Fibroblast of lung (primary cell): ENCODE measurements around the gene SAP30BP. TPM values are rescaled to one million over a fixed set of nuclear protein-coding genes. Genes with fewer than 3 reads are reported as not detected.

Experiments
- DNase-seq, 2 donors: peaks; one replicate each; pipeline versions ENCODE4 v3.0.0 to v3.0.0-alpha.2; 2010; ENCODE audit warnings: low read depth in 2 of 2
- H2AFZ ChIP-seq: 2 replicates; pipeline ENCODE4 v1.5.1; 2012; ENCODE audit warnings: low read length, control low read depth, inconsistent platforms
- H3K27ac ChIP-seq: 2 replicates; pipeline ENCODE4 v1.5.1; 2011; ENCODE audit warnings: low read length, control low read depth; ENCODE audit not compliant: insufficient read depth
- H3K27me3 ChIP-seq: 2 replicates; pipeline ENCODE4 v1.5.1; 2011; ENCODE audit warnings: mild to moderate bottlenecking, low read length; ENCODE audit not compliant: control insufficient read depth, insufficient read depth
- H3K36me3 ChIP-seq: 2 replicates; pipeline ENCODE4 v1.5.1; 2011; ENCODE audit warnings: low read length; ENCODE audit not compliant: control insufficient read depth, insufficient read depth
- H3K4me1 ChIP-seq: 2 replicates; pipeline ENCODE4 v1.5.1; 2011; ENCODE audit warnings: low read length; ENCODE audit not compliant: control insufficient read depth, insufficient read depth; ENCODE audit errors: extremely low read depth
- H3K4me2 ChIP-seq: 2 replicates; pipeline ENCODE4 v1.5.1; 2011; ENCODE audit warnings: low read length, control low read depth; ENCODE audit not compliant: insufficient read depth; ENCODE audit errors: extremely low read depth
- H3K4me3 ChIP-seq, 4 experiments: fragments of 200-600 bp in 1 of 4; sonication (generic) in 1 of 4; replicated peaks in 1 of 4; 2 replicates each; pipeline ENCODE4 v1.5.1; 2011 to 2016; ENCODE audit warnings: low read length in 4 of 4, low read depth in 3 of 4, mild to moderate bottlenecking in 3 of 4, control low read depth in 2 of 4, inconsistent platforms in 1 of 4, mixed read lengths in 1 of 4; ENCODE audit not compliant: insufficient read depth in 1 of 4; ENCODE audit errors: control extremely low read depth in 1 of 4
- H3K79me2 ChIP-seq: 2 replicates; pipeline ENCODE4 v1.5.1; 2012; ENCODE audit warnings: mild to moderate bottlenecking, low read length, inconsistent platforms; ENCODE audit not compliant: control insufficient read depth, insufficient read depth
- H3K9ac ChIP-seq: 2 replicates; pipeline ENCODE4 v1.5.1; 2011; ENCODE audit warnings: mild to moderate bottlenecking, low read length, control low read depth; ENCODE audit not compliant: insufficient read depth
- H3K9me3 ChIP-seq: 2 replicates; pipeline ENCODE4 v1.5.1; 2012; ENCODE audit warnings: low read depth, low read length; ENCODE audit not compliant: control insufficient read depth, insufficient read depth
- H4K20me1 ChIP-seq: 2 replicates; pipeline ENCODE4 v1.5.1; 2011; ENCODE audit warnings: low read length; ENCODE audit not compliant: control insufficient read depth, insufficient read depth; ENCODE audit errors: extremely low read depth
- CTCF ChIP-seq, 2 donors: IDR thresholded peaks in 1 of 2; conservative IDR thresholded peaks in 1 of 2; 1 replicate in 1 of 2; 2 replicates in 1 of 2; pipeline ENCODE4 v1.5.1; 2011 to 2012; ENCODE audit warnings: low read length in 2 of 2, control low read depth in 1 of 2, inconsistent platforms in 1 of 2, low read depth in 1 of 2, mild to moderate bottlenecking in 1 of 2
- EZH2 ChIP-seq: IDR thresholded peaks from 2 replicates; pipeline ENCODE4 v1.5.1; 2012; ENCODE audit warnings: low read length, control low read depth, mild to moderate bottlenecking; ENCODE audit errors: missing control alignments
- polyA plus RNA-seq, 2 donors: library from polyadenylated mRNA; depleted of rRNA in 1 of 2; stranded (reverse) in 1 of 2; unstranded in 1 of 2; fragments of >200 nt; gene quantifications; 2 replicates each; pipeline ENCODE4 v1.2.1, GENCODE V29; 2011 to 2012; ENCODE audit warnings: missing spikeins in 1 of 2
- total RNA-seq: library from RNA; depleted of rRNA; stranded (reverse); fragments of >200 nt; gene quantifications from 2 replicates; pipeline ENCODE4 v1.2.1, GENCODE V29; 2014

SAP30BP gene
- total and polyA plus RNA-seq, 2 donors (not counting 1 experiment from before 2014, with no cell fraction given) = 43.9 to 61.0 TPM

GRCh38 chr17:75753514-75754377, 86.6 kb downstream of the SAP30BP start:
- peak; percentile 61 to 62 for DNase-seq
- Histone ChIP-seq H3K4me3 (peak overlapping the region in 3 of 4 experiments; percentile 26 to 56 (median 37)), H3K4me1 (peaks cover 2% of the 10 kb centered on the region), H3K27ac (peak overlapping the region; percentile 43), H4K20me1 (no peaks in the 10 kb centered on the region), H3K4me2 (peak overlapping the region; percentile 69), H2AFZ (peak overlapping the region; percentile 67), H3K79me2 (no peaks in the 10 kb centered on the region), H3K27me3 (no peaks in the 10 kb centered on the region), H3K9me3 (no peaks in the 10 kb centered on the region), H3K36me3 (no peaks in the 10 kb centered on the region), H3K9ac (peak overlapping the region; percentile 50)
- TF ChIP-seq EZH2 = no peak
- peak; percentile 24 to 34 for TF ChIP-seq CTCF (conservative IDR thresholded peaks at IDR 0.05 in 1 of 2, IDR thresholded peaks at IDR 0.05 in 1 of 2; ENCODE audit: low read depth in 1 of 2, low read length in 2 of 2)

- no peak overlapping the region for H2AFZ ChIP-seq
Observed at GRCh38 chr17:75754378-75755204, 87.5 kb downstream of the SAP30BP start.

More at GRCh38 chr17:75754378-75755204, 87.5 kb downstream of the SAP30BP start:
- no peak overlapping the region for H3K4me3 ChIP-seq
- no peak for TF ChIP-seq CTCF (conservative IDR thresholded peaks at IDR 0.05 in 1 of 2, IDR thresholded peaks at IDR 0.05 in 1 of 2; ENCODE audit: low read depth in 1 of 2, low read length in 2 of 2)
- TF ChIP-seq EZH2 = no peak
- no peaks in the 10 kb centered on the region for H3K36me3 ChIP-seq
- peaks cover 2% of the 10 kb centered on the region for H3K4me1 ChIP-seq
- H3K9me3 ChIP-seq = no peaks in the 10 kb centered on the region
- no peaks in the 10 kb centered on the region for H3K79me2 ChIP-seq
- H3K4me2 ChIP-seq = peak overlapping the region; percentile 13
- H3K27ac ChIP-seq = peak overlapping the region; percentile 43
- no peak for DNase-seq
- H3K9ac ChIP-seq = no peak overlapping the region
- no peaks in the 10 kb centered on the region for H4K20me1 ChIP-seq
- H3K27me3 ChIP-seq = no peaks in the 10 kb centered on the region
